Neural progenitor cell (in vitro differentiated cells): ENCODE measurements around the gene SARM1.

Experiments used
- EZH2 ChIP-seq: fragments of 200-600 bp; sonication (generic); IDR thresholded peaks from 2 replicates; pipeline ENCODE4 v1.6.1; 2017; ENCODE audit warnings: antibody characterized with exemption, mild to moderate bottlenecking, moderate library complexity
- EZH2phosphoT487 ChIP-seq: fragments of 200-600 bp; sonication (generic); IDR thresholded peaks from 2 replicates; pipeline ENCODE4 v1.6.1; 2017; ENCODE audit warnings: antibody characterized with exemption
- TF ChIP-seq, protein P1 (sequence below): fragments of 200-600 bp; sonication (generic); IDR thresholded peaks from 2 replicates; pipeline ENCODE4 v1.5.1; 2017; ENCODE audit warnings: antibody characterized with exemption, mild to moderate bottlenecking

GRCh38 chr17:28446716-28447395 is 75.4 kb downstream of the SARM1 start:
- TF ChIP-seq EZH2, result no peak
- TF ChIP-seq, protein P1, sequence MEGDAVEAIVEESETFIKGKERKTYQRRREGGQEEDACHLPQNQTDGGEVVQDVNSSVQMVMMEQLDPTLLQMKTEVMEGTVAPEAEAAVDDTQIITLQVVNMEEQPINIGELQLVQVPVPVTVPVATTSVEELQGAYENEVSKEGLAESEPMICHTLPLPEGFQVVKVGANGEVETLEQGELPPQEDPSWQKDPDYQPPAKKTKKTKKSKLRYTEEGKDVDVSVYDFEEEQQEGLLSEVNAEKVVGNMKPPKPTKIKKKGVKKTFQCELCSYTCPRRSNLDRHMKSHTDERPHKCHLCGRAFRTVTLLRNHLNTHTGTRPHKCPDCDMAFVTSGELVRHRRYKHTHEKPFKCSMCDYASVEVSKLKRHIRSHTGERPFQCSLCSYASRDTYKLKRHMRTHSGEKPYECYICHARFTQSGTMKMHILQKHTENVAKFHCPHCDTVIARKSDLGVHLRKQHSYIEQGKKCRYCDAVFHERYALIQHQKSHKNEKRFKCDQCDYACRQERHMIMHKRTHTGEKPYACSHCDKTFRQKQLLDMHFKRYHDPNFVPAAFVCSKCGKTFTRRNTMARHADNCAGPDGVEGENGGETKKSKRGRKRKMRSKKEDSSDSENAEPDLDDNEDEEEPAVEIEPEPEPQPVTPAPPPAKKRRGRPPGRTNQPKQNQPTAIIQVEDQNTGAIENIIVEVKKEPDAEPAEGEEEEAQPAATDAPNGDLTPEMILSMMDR, result no peak
- no peak for TF ChIP-seq EZH2phosphoT487
